Heart left ventricle (tissue), 16 donors: ENCODE results near the gene VEGFB. TPM values are rescaled to one million over a fixed set of nuclear protein-coding genes. Genes with fewer than 3 reads are reported as not detected.

ENCODE experiments used
- ATAC-seq, 4 donors: fragments of 200-7000 bp; cut with Tn5 transposase; one replicate each; pipeline ENCODE4 v1.9.1; 2020 to 2022; ENCODE audit warnings: moderate library complexity in 4 of 4, mild to moderate bottlenecking in 3 of 4, moderate number of reproducible peaks in 1 of 4
- DNase-seq, 5 donors: peaks; one replicate each; pipeline ENCODE4 v3.0.0-alpha.2; 2020
- H3K27ac ChIP-seq, 12 donors: fragments of 200-600 bp; sonication (generic) in 4 of 12; one replicate each; pipeline versions ENCODE4 v1.5.0 to v1.8.0; 2016 to 2022; ENCODE audit warnings: mild to moderate bottlenecking in 2 of 12
- H3K27me3 ChIP-seq, 9 donors: fragments of 200-600 bp; sonication (generic) in 2 of 9; one replicate each; pipeline versions ENCODE4 v1.5.1 to v1.8.0; 2016 to 2022; ENCODE audit warnings: mild to moderate bottlenecking in 3 of 9
- H3K36me3 ChIP-seq, 9 donors: fragments of 200-600 bp; sonication (generic) in 2 of 9; one replicate each; pipeline versions ENCODE4 v1.5.0 to v1.8.0; 2018 to 2022; ENCODE audit warnings: mild to moderate bottlenecking in 2 of 9
- H3K4me1 ChIP-seq, 12 donors: fragments of 200-600 bp; sonication (generic) in 4 of 12; one replicate each; pipeline versions ENCODE4 v1.5.0 to v1.8.0; 2016 to 2022; ENCODE audit warnings: mild to moderate bottlenecking in 3 of 12
- H3K4me3 ChIP-seq, 12 donors: fragments of 200-600 bp; sonication (generic) in 4 of 12; one replicate each; pipeline versions ENCODE4 v1.5.0 to v1.8.0; 2017 to 2022; ENCODE audit warnings: mild to moderate bottlenecking in 9 of 12, moderate library complexity in 4 of 12
- H3K9me3 ChIP-seq, 12 donors: fragments of 200-600 bp; sonication (generic) in 4 of 12; one replicate each; pipeline versions ENCODE4 v1.5.0 to v1.8.0; 2016 to 2022; ENCODE audit warnings: mild to moderate bottlenecking in 1 of 12
- CTCF ChIP-seq, 12 donors: fragments of 200-600 bp; sonication (generic) in 4 of 12; IDR thresholded peaks; one replicate each; pipeline versions ENCODE4 v1.5.0 to v1.8.0; 2018 to 2022; ENCODE audit warnings: antibody characterized with exemption in 12 of 12, mild to moderate bottlenecking in 5 of 12
- POLR2A ChIP-seq, 2 donors: fragments of 450-650 bp; IDR thresholded peaks; one replicate each; pipeline ENCODE4 v1.6.1; 2017; ENCODE audit warnings: antibody characterized with exemption in 2 of 2, mild to moderate bottlenecking in 2 of 2, moderate library complexity in 2 of 2
- WGBS, 4 donors: extraction: QIAGEN DNeasy Blood & Tissue Kit in 2 of 4; methylation state at CpG; one replicate each; pipeline versions ENCODE4 v1.1.5 to v1.1.7; 2013 to 2018; 5-methylcytosine and 5-hydroxymethylcytosine counted together
- intact Hi-C, 10 donors: fragments of 100-400 bp; cut with DNase I; formaldehyde crosslinking; loops; one replicate each; pipeline versions ENCODE4 v1.11.1 to v1.14.2; 2022
- polyA plus RNA-seq, 2 donors: library from polyadenylated mRNA; stranded (reverse); fragments of 200-250 nt; gene quantifications; one replicate each; pipeline ENCODE4 v1.2.3, GENCODE V29; 2013
- total RNA-seq, 9 donors: library from RNA; depleted of rRNA in 2 of 9; stranded (reverse); fragments of >200 nt in 2 of 9; fragmentation: NEBNext Ultra II Directional in 3 of 9; extraction: Animal tissue kit (Norgen Biotek cat#: 25700) in 3 of 9; gene quantifications; one replicate each; pipeline versions ENCODE4 v1.1.0 to v1.2.4, GENCODE V29; 2016 to 2023
- donor health status: ischemic (EF 13 %, LVEDD 7.1; RV severe dilation, severe dysfunction).
- donor health status: healthy with polysubstance abuse.
- donor health status: DM: no; HTN: yes; CAD: no.
- donor health status: DM: no; HTN: no; CAD: no.
- donor health status: ischemic (EF 25% LVEDD 6.9; RV normal size, moderate dysfunction).
- donor health status: ischemic (EF 25% LVEDD 5.7; RV mildly dilated, moderate dysfunction).
- donor health status: healthy.
- donor health status: DM: yes; HTN: yes; CAD: no.
- donor health status: ischemic (EF 35%, LVEDD 5.7; RV mildly dilated, moderate dysfunction).
- donor health status: nonischemic (EF 11% LVEDD 7.7; RV severe dilation, severe dysfunction).
- donor health status: DM: yes; HTN: yes; CAD: no.
- donor health status: PGD.
- donor health status: ischemic (EF 29% LVEDD 5.4; RV normal size, mild dysfunction).
- donor health status: nonischemic (EF 23%, LVEDD 6.1; RV moderate dilation, normal function).

VEGFB gene
- total and polyA plus RNA-seq, 11 donors: 127 to 332 (median 241) TPM

- TF ChIP-seq POLR2A (IDR thresholded peaks at IDR 0.05) (no peak), CTCF (IDR thresholded peaks at IDR 0.05) (no peak)
- H3K9me3 ChIP-seq: no peaks in the 10 kb centered on the region
- peaks cover 0 to 65% (median 51%) of the 10 kb centered on the region in 9 donors for H3K36me3 ChIP-seq
- H3K27me3 ChIP-seq: no peaks in the 10 kb centered on the region
- DNase-seq (no peak), ATAC-seq (no peak)
- peaks cover 2 to 27% (median 24%) of the 10 kb centered on the region in 12 donors for H3K4me1 ChIP-seq
- H3K4me3 ChIP-seq: no peak overlapping the region
- intact Hi-C loops: no loop called here
- H3K27ac ChIP-seq: no peak overlapping the region
- 92 to 96% (median 94%) methylated on average over 24 to 35 of the region's 35 CpGs for WGBS, 4 donors
These were observed 31.1 kb downstream of the VEGFB start for GRCh38 chr11:64265176-64266160.

DNA sequence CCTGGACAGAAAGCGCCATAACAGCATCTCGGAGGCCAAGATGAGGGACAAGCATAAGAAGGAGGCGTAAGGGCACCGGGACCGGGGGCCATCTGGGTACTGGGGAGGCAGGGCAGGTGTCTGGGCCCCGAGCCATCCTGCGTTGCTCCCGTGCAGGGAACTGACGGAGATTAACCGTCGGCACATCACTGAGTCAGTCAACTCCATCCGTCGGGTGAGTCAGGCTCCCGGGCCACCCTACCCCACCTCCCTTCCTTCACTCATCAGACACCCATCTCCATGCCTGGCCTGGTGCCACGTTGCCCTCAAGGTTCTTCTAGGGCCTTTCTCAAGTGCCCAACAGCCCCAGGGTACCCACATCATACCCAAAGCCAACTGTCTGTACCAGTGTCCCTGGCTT lies 32.0 kb downstream of the VEGFB start:
- Histone ChIP-seq H3K4me1 (peaks cover 2 to 27% (median 24%) of the 10 kb centered on the region in 12 donors), H3K27me3 (no peaks in the 10 kb centered on the region), H3K9me3 (no peaks in the 10 kb centered on the region), H3K4me3 (no peak overlapping the region), H3K36me3 (peaks cover 0 to 57% (median 47%) of the 10 kb centered on the region in 9 donors), H3K27ac (peak overlapping the region in 2 of 12 donors; percentile 86 to 97)
- DNase-seq (no peak), ATAC-seq (no peak)
- 89 to 94% (median 91%) methylated on average over 15 of the region's 15 CpGs for WGBS, 4 donors
- TF ChIP-seq POLR2A (IDR thresholded peaks at IDR 0.05) (no peak), CTCF (IDR thresholded peaks at IDR 0.05) (no peak)
- intact Hi-C loops: no loop called here

DNA sequence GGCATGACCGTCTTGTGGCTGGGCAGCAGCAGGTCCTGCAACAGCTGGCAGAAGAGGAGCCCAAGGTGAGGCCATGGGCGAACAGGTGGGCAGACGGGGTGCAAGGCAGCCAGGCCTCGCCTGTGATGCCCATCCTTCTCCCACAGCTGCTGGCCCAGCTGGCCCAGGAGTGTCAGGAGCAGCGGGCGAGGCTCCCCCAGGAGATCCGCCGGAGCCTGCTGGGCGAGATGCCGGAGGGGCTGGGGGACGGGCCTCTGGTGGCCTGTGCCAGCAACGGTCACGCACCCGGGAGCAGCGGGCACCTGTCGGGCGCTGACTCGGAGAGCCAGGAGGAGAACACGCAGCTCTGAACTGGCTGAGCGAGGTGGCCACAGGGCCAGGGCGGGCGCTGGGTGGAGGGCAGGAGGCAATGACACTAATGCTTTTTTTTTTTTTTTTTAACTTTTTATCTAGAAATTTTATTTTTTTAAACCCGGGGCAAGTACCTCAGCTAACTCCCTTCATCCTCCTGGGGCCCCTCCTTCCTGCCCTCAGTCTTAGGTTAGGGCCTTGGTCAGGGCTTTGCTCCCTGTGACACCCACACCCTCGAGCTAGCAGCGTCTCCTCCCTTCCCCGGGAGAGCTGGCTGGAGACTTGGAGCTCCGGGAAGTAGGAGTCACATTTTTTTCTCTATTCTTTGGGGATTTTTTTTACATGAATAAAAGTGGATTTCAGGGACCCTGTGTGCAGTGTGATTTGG lies 33.0 kb downstream of the VEGFB start:
- TF ChIP-seq CTCF (IDR thresholded peaks at IDR 0.05): no peak
- no peak for TF ChIP-seq POLR2A (IDR thresholded peaks at IDR 0.05)
- Histone ChIP-seq H3K27me3 (no peaks in the 10 kb centered on the region), H3K4me1 (peaks cover 2 to 37% (median 31%) of the 10 kb centered on the region in 12 donors), H3K27ac (peak overlapping the region; percentile 86 to 100 (median 97)), H3K4me3 (peak overlapping the region in 4 of 12 donors; percentile 77 to 95 (median 82)), H3K9me3 (no peaks in the 10 kb centered on the region), H3K36me3 (peaks cover 0 to 46% (median 37%) of the 10 kb centered on the region in 9 donors)
- ATAC-seq: no peak
- peak in 1 of 5 donors; percentile 54 for DNase-seq
- intact Hi-C loops: no loop called here
- 59 to 83% (median 72%) methylated on average over 24 to 27 of the region's 27 CpGs for WGBS, 4 donors
